22Rv1 (cell line): ENCODE results near the gene FRMD1.

Experiments used
- CTCF ChIP-seq: fragments of 450-650 bp; IDR thresholded peaks from 2 replicates; pipeline ENCODE4 v1.5.1; 2017; ENCODE audit warnings: mild to moderate bottlenecking
- ZFX ChIP-seq: fragments of 450-650 bp; IDR thresholded peaks from 2 replicates; pipeline ENCODE4 v1.6.1; 2017; ENCODE audit warnings: antibody characterized with exemption, borderline replicate concordance

- TF ChIP-seq CTCF (no peak), ZFX (no peak)
Measured at GRCh38 chr6:168038576-168039140, 40.4 kb downstream of the FRMD1 start.
